Suppressor macrophage (primary cell): ENCODE results near the gene KLHL5.
A peak's percentile ranks its signal among the peaks of the same experiment; 100 is the strongest.

Experiments
- DNase-seq, 4 experiments: peaks; one replicate each; pipeline ENCODE4 v3.0.0-alpha.2; 2020 to 2022

Gene KLHL5

GRCh38 chr4:39043861-39044363 is 18.1 kb upstream of the KLHL5 start:
- DNase-seq: peak in 3 of 4 experiments; percentile 36 to 51 (median 45)

- DNase-seq: peak; percentile 97 to 98 (median 98)
Observed at GRCh38 chr4:39044364-39044955, 17.6 kb upstream of the KLHL5 start.

DNA sequence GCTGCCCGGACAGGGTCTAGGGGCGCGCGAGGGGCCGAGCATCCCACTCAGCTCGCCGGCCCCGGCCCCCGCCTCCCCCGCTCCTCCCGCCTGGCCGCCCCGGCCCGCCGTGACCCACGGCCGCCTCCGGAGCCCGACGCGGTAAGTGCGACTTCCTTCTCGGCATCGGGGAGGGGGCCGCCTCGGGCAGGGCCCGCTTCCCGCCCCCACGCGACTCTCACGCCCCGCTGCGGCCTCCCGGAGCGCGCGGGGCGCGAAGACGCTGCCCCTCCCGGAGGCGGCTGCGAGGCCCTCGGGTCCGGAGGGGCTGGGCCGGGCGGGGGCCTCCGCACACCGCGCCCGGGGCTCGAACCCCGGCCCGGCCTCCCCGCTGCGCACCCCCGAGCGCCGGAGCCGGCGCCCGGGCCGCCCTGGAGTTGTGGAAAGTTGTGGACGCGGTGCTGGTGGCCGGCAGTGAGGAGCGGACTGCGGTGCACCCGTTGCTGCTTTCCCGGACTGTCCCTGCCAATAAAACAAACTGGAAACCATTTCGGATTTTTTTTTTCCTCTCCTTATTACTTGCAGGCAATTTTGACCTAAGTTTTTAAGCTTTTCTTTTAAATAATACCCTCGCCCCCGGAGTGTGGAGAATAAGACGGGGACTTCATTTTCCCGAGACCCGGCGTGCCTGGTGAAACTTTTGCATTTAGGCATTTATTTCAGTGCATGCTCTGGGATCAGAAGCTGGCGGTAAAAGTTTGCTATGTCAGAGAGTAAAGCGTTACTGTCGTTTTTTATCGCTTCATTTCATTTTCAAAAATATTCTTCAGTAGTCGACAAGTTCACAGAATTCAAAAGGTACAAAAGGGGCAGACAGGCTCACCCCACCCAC is 16.8 kb upstream of the KLHL5 start:
- DNase-seq: peak; percentile 60 to 82 (median 70)

DNA sequence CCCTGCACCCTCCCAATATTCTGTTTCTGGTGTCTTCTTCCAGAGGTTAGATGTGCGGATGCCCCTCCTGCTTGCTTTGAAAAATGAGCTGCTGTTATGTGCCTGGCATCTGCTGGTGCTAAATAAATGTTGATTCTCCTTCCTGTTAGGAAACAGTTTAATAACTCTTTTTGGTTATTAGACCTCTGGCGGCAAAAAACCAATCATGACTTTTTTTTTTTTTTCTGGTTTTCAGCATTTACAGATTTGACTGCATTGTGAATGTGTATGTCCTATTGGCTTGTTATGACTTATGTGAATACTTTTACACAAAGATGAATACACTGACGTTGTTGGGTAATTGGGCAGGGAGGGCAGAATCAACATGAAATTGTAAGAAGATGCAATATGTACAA is 16.2 kb upstream of the KLHL5 start:
- peak; percentile 21 to 51 (median 40) for DNase-seq

DNA sequence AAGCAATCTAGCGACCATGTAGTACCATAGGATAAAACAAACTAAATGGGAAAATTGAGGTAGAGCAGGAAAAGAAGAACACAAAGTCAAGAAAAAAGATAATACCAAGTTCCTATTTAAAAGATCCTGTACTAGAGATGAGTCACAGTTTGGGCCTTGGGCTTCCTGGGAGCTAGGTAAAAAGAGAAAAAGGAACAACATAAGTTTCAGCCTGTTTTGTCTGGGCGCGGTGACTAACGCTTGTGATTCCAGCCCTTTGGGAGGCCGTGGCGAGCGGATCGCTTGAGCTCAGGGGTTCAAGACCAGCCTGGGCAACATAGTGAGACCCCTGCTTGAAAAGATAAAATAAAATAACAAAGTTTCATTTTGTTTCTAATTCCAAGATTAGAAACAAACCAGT is 15.8 kb upstream of the KLHL5 start:
- peak; percentile 71 to 87 (median 76) for DNase-seq

- no peak for DNase-seq
Observed at GRCh38 chr4:39047681-39048080, 14.4 kb upstream of the KLHL5 start.

GRCh38 chr4:39048311-39048710 is 13.7 kb upstream of the KLHL5 start:
- peak in 3 of 4 experiments; percentile 26 to 60 (median 47) for DNase-seq

- no peak for DNase-seq
Observed at GRCh38 chr4:39050590-39050989, 11.4 kb upstream of the KLHL5 start.

DNA sequence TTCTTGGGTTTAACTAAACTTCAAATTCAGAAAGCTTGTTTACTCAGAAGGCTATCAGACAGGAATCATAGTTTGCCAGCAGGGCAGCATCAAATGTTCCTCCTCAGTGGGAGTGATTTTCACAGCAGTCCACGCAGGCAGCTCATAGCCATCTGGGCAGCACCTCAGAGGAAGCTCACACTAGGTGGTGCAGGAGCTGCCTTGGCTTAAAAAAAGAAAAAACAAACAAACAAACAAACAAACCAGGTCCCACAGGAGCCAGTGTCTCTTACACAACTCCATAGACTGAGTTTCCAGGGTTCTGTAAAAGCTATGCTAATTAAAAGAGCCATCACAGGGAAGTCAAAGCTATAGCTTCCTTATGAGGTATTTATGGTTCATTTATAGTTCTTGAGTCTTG is 10.5 kb upstream of the KLHL5 start:
- no peak for DNase-seq

GRCh38 chr4:39053983-39054382 is 8.0 kb upstream of the KLHL5 start:
- DNase-seq: no peak

DNA sequence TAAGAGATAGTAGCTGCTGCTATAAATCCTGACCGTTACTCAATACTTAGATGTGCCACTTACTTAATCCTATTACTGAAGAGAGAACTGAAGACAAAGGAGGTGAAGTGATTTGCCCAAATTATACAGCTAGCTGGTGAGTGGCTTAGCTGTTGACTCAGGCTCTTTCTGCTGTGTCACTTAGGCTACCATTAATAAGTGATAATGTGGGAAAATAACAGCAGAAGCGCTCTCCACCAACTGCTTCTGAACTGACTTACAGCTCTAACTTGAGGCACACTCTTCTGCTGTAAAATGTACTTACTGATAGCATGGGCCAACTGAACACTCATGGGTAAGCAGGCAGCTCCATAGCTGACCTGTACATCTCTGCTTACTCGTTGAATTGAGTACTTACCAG is 7.5 kb upstream of the KLHL5 start:
- no peak for DNase-seq

- DNase-seq: no peak
Observed at GRCh38 chr4:39056023-39056422, 6.0 kb upstream of the KLHL5 start.

- no peak for DNase-seq
Observed at GRCh38 chr4:39061457-39061856, 575 bp upstream of the KLHL5 start.

DNA sequence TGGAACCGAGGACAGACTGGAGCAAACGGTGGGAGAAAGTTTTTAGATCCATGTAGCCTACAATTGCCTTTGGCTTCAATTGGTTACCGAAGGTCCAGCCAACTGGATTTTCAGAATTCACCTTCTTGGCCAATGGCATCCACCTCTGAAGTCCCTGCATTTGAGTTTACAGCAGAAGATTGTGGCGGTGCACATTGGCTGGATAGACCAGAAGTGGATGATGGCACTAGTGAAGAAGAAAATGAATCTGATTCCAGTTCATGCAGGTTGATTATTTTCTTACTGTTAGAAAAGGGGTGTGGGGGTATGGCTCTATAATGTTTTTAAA is 702 bp downstream of the KLHL5 start:
- DNase-seq: no peak

DNA sequence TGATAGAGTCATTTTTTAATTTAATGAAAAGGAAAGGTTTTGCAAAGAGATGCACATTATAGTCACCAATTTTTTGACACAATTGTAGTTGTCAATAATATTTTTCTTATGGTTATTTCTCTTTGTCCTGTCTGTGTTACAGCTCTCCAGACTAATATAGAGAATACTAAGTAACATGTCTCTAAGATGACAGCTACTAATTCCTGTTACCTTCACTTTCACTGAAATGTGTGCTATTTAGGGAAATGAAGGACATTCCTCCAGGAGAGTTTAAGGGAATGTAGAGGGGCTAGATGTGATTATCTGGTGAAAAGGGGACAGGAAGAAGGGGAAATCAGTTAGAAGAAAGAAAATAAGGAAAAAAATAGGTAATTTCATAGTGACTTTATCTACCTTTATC is 1.4 kb downstream of the KLHL5 start:
- DNase-seq: no peak

- DNase-seq: no peak
Observed at GRCh38 chr4:39066371-39066770, 4.3 kb downstream of the KLHL5 start.

GRCh38 chr4:39067031-39067430 is 5.0 kb downstream of the KLHL5 start:
- DNase-seq: no peak

- DNase-seq: no peak
Observed at GRCh38 chr4:39067451-39067850, 5.4 kb downstream of the KLHL5 start.

DNA sequence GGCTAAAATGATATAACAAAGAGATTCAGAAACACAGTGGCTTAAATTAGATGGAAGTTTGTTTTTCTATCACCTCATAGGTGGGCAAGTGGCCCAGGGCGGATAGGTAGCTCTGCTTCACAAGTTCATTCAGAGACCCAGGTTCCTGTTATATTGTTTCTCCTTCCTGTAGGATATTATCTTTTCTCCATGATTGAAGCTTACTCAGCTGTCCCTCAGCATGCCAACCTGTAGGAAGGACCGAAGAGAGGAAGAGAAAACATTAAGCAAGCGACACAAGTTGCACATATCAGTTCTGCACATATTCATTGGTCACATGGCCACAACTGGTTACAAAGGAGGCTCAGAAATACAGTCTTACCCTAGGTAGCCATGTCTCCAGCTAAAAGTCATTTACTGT is 6.9 kb downstream of the KLHL5 start:
- DNase-seq: peak in 3 of 4 experiments; percentile 28 to 38 (median 28)

DNA sequence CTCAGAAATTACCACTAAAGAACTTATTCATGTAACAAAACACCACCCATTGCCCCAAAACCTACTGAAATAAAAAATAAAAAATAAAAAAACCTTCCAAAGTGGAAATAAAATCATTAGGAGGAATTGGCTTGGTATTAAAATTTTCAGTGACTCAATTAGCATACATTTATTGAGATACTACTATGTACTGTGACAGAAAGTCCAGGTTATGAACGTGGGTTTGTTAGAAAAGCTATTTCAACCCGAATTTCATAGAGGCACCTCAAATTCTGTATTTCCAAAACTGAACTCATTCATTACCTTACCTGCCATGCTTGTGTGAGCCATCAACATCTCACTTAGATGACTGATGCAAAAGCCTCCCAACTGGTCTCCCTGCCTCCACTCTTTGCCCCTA is 16.8 kb downstream of the KLHL5 start:
- DNase-seq: no peak

GRCh38 chr4:39083164-39083563 is 21.1 kb downstream of the KLHL5 start:
- no peak for DNase-seq

- DNase-seq: no peak
Observed at GRCh38 chr4:39085891-39086290, 23.9 kb downstream of the KLHL5 start.

DNA sequence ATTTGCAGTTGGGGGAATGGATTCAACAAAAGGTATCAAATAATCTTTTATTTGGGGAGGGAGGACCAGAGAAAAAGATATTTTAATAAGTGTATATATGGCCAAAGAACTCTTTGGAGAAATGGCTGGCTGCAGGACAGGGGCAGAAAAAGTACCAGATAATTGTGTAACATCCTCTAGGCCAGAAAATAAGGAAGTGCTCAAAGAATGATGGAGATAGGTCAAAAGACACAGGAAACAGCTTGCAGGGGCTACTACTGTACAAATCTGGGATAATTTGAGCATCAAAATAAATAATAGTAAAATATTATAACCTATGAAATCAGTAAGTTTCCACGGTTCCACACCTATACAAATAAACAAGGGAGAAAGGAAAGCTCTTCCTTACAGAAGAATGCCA is 34.8 kb downstream of the KLHL5 start:
- peak; percentile 5 to 61 (median 36) for DNase-seq

DNA sequence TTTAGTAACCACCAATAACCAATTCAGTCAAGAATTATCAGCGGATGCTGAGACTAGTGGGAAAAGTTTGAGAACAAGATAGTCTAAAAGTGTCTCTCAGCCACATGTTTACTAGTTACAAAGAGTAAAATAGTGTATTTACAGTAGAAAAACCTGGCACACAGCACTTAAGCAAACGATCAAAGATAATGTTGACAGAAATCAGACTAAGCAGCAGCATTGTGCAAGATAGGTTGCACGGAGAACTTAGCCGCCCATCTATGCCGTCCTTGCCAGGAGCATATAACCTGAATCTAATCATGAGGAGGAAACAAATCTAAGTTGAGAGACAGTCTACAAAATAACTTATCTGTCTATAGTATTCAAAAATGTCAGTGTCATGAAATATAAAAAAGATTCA is 35.3 kb downstream of the KLHL5 start:
- no peak for DNase-seq
